Measurements from ENCODE around the gene POC1B.

POC1B gene

GRCh38 chr12:89538897-89539296, 13.1 kb upstream of the POC1B start:
- no peak for DNase-seq

GRCh38 chr12:89537389-89537788, 11.5 kb upstream of the POC1B start:
- DNase-seq: no peak

GRCh38 chr12:89529738-89530137, 3.9 kb upstream of the POC1B start:
- peak; percentile 35 for DNase-seq

GRCh38 chr12:89528434-89528833, 2.6 kb upstream of the POC1B start:
- no peak for DNase-seq

- DNase-seq: peak; percentile 81
Observed at GRCh38 chr12:89525305-89525823, 483 bp downstream of the POC1B start.

GRCh38 chr12:89524541-89525304, 1.1 kb downstream of the POC1B start, which contains the start of gene GALNT4:
GALNT4 (minus strand) TSS chr12:89524796; CDS start chr12:89524549, 247 bp downstream.
- DNase-seq: peak; percentile 90

- DNase-seq: no peak
Observed at GRCh38 chr12:89523843-89524540, 1.9 kb downstream of the POC1B start.

GRCh38 chr12:89523393-89523792, 2.5 kb downstream of the POC1B start:
- DNase-seq: no peak

GRCh38 chr12:89521364-89522223, 4.3 kb downstream of the POC1B start:
- DNase-seq: no peak

GRCh38 chr12:89517720-89518119, 8.1 kb downstream of the POC1B start:
- DNase-seq: no peak

GRCh38 chr12:89516633-89517032, 9.2 kb downstream of the POC1B start:
- no peak for DNase-seq

- no peak for DNase-seq
Observed at GRCh38 chr12:89514751-89515150, 11.1 kb downstream of the POC1B start.

- DNase-seq: no peak
Observed at GRCh38 chr12:89513544-89513943, 12.3 kb downstream of the POC1B start.

- no peak for DNase-seq
Observed at GRCh38 chr12:89507015-89507824, 18.6 kb downstream of the POC1B start.

GRCh38 chr12:89506050-89506449, 19.8 kb downstream of the POC1B start:
- no peak for DNase-seq

- no peak for DNase-seq
Observed at GRCh38 chr12:89504560-89505346, 21.1 kb downstream of the POC1B start.

- no peak for DNase-seq
Observed at GRCh38 chr12:89501793-89502192, 24.1 kb downstream of the POC1B start.

- DNase-seq: no peak
Observed at GRCh38 chr12:89499857-89500256, 26.0 kb downstream of the POC1B start.

GRCh38 chr12:89497467-89497866, 28.4 kb downstream of the POC1B start:
- DNase-seq: no peak

- no peak for DNase-seq
Observed at GRCh38 chr12:89497005-89497404, 28.8 kb downstream of the POC1B start.
